GM23248 (cell line): ENCODE results near the gene RETREG1. TPM values are rescaled to one million over a fixed set of nuclear protein-coding genes. Genes with fewer than 3 reads are reported as not detected.

Experiments
- DNase-seq: peaks from one replicate; pipeline ENCODE4 v3.0.0-alpha.2; 2015
- H2AFZ ChIP-seq: fragments of 200-600 bp; sonication (generic); 2 replicates; pipeline ENCODE4 v1.6.1; 2016; ENCODE audit warnings: antibody characterized with exemption
- H3F3A ChIP-seq: fragments of 200-600 bp; sonication (generic); 2 replicates; pipeline ENCODE4 v1.6.1; 2016; ENCODE audit warnings: mild to moderate bottlenecking, antibody characterized with exemption, mixed run types; ENCODE audit not compliant: insufficient read depth
- H3K27ac ChIP-seq: fragments of 200-600 bp; sonication (generic); 2 replicates; pipeline ENCODE4 v1.5.1; 2016; ENCODE audit warnings: mild to moderate bottlenecking
- H3K27me3 ChIP-seq: fragments of 200-600 bp; sonication (generic); replicated peaks from 2 replicates; pipeline ENCODE4 v1.6.1; 2016; ENCODE audit warnings: mild to moderate bottlenecking; ENCODE audit not compliant: insufficient read depth
- H3K36me3 ChIP-seq: fragments of 200-600 bp; sonication (generic); 2 replicates; pipeline ENCODE4 v1.6.1; 2016; ENCODE audit warnings: low read depth, mild to moderate bottlenecking
- H3K4me1 ChIP-seq: fragments of 200-600 bp; sonication (generic); 2 replicates; pipeline ENCODE4 v1.6.1; 2016; ENCODE audit warnings: mild to moderate bottlenecking; ENCODE audit not compliant: insufficient read depth
- H3K4me2 ChIP-seq: fragments of 200-600 bp; sonication (generic); one replicate; pipeline ENCODE4 v1.6.1; 2016; ENCODE audit warnings: mild to moderate bottlenecking; ENCODE audit not compliant: unreplicated experiment
- H3K4me3 ChIP-seq: fragments of 200-600 bp; sonication (generic); 2 replicates; pipeline ENCODE4 v1.5.1; 2016; ENCODE audit warnings: mild to moderate bottlenecking
- H3K79me2 ChIP-seq: fragments of 200-600 bp; sonication (generic); 2 replicates; pipeline ENCODE4 v1.6.1; 2016; ENCODE audit warnings: mild to moderate bottlenecking; ENCODE audit not compliant: insufficient read depth
- H3K9ac ChIP-seq: fragments of 200-600 bp; sonication (generic); 2 replicates; pipeline ENCODE4 v1.6.1; 2016; ENCODE audit warnings: mild to moderate bottlenecking
- H3K9me2 ChIP-seq: fragments of 200-600 bp; sonication (generic); 2 replicates; pipeline ENCODE4 v1.6.1; 2016; ENCODE audit warnings: mixed run types, mild to moderate bottlenecking, moderate library complexity; ENCODE audit not compliant: insufficient read depth
- H3K9me3 ChIP-seq: fragments of 200-600 bp; sonication (generic); one replicate; pipeline ENCODE4 v1.6.1; 2017; ENCODE audit warnings: low read depth
- H4K20me1 ChIP-seq: fragments of 200-600 bp; sonication (generic); 2 replicates; pipeline ENCODE4 v1.6.0; 2016; ENCODE audit not compliant: insufficient read depth
- EZH2 ChIP-seq: fragments of 200-600 bp; sonication (generic); IDR thresholded peaks from 2 replicates; pipeline ENCODE4 v1.6.1; 2018; ENCODE audit warnings: antibody characterized with exemption, mild to moderate bottlenecking; ENCODE audit not compliant: insufficient read depth, poor library complexity, severe bottlenecking
- EZH2phosphoT487 ChIP-seq: fragments of 200-600 bp; sonication (generic); IDR thresholded peaks from 2 replicates; pipeline ENCODE4 v1.6.1; 2018; ENCODE audit warnings: antibody characterized with exemption, moderate library complexity, mild to moderate bottlenecking, low read depth; ENCODE audit not compliant: insufficient read depth
- whole genome bisulfite sequencing, 2 experiments: methylation state at CpG; one replicate each; pipeline ENCODE4 v1.1.6; 2015 to 2017; ENCODE audit warnings: low lambda C conversion rate in 2 of 2, low coverage in 1 of 2; ENCODE audit errors: missing lambda C conversion rate in 2 of 2; 5-methylcytosine and 5-hydroxymethylcytosine counted together
- in situ Hi-C: fragments of 300-500 bp; cut with MboI; formaldehyde crosslinking; loops from 2 replicates; pipeline ENCODE4 v1.15.0; 2020
- polyA plus RNA-seq: library from polyadenylated mRNA; unstranded; fragments of >200 nt; fragmentation: Nextera tagmentation; extraction: Ambion mirVana; gene quantifications from 2 replicates; pipeline ENCODE4 v1.2.1, GENCODE V29; 2016
- total RNA-seq: library from RNA; depleted of rRNA; stranded (reverse); fragments of >200 nt; shearing (Covaris generic); gene quantifications from 2 replicates; pipeline ENCODE4 v1.2.3, GENCODE V29; 2014; rRNA removed

Gene RETREG1
- total RNA-seq, result 0.22 and 5.1 TPM in 2 replicates
- polyA plus RNA-seq, result 0.93 and 1.1 TPM in 2 replicates

- Histone ChIP-seq H3K9me2 (no peaks in the 10 kb centered on the region), H3K9me3 (no peaks in the 10 kb centered on the region), H3K4me3 (peak within 1 kb of the TSS; percentile 71), H3K27me3 (peaks cover 63% of the 10 kb centered on the region), H3K79me2 (no peaks in the 10 kb centered on the region), H3K4me1 (no peaks in the 10 kb centered on the region), H3K9ac (peak within 1 kb of the TSS; percentile 24; the same call in 1 of the 2 replicates), H3K27ac (no peak within 1 kb of the TSS), H4K20me1 (no peaks in the 10 kb centered on the region), H2AFZ (peak within 1 kb of the TSS; percentile 54), H3F3A (peaks cover 4% of the 10 kb centered on the region; the same call in 1 of the 2 replicates), H3K36me3 (no peaks in the 10 kb centered on the region), H3K4me2 (peak within 1 kb of the TSS; percentile 67)
- TF ChIP-seq EZH2phosphoT487 (no peak), EZH2 (no peak)
- 1% methylated on average over 35 to 67 of the region's 86 CpGs for WGBS, 2 experiments
- in situ Hi-C loops, result no loop called here
- peak; percentile 51 for DNase-seq
These were observed at the start of gene RETREG1 for GRCh38 chr5:16616536-16617273. RETREG1 (minus strand) TSS chr5:16616997; CDS start chr5:16616971, 26 bp downstream.

GRCh38 chr5:16666130-16666882 lies 49.5 kb upstream of the RETREG1 start:
- Histone ChIP-seq H3K4me1 (no peaks in the 10 kb centered on the region), H2AFZ (no peak overlapping the region), H3K36me3 (peaks cover 40% of the 10 kb centered on the region), H3K9me3 (no peaks in the 10 kb centered on the region), H3F3A (peaks cover 66% of the 10 kb centered on the region), H3K79me2 (0 out of 2 replicates have a peak, but pooled peaks cover 4% of the 10 kb centered on the region), H3K27me3 (no peaks in the 10 kb centered on the region), H3K9me2 (no peaks in the 10 kb centered on the region), H3K27ac (no peak overlapping the region), H3K4me2 (no peak overlapping the region), H4K20me1 (no peaks in the 10 kb centered on the region), H3K9ac (no peak overlapping the region), H3K4me3 (no peak overlapping the region)
- in situ Hi-C loops, result no loop called here
- no peak for TF ChIP-seq EZH2
- no peak for TF ChIP-seq EZH2phosphoT487
- no peak for DNase-seq
- 93 to 94% methylated on average over 19 of the region's 19 CpGs for WGBS, 2 experiments

- no peaks in the 10 kb centered on the region for H4K20me1 ChIP-seq
- 0 out of 2 replicates have a peak, but pooled peaks cover 4% of the 10 kb centered on the region for H3K79me2 ChIP-seq
- peaks cover 36% of the 10 kb centered on the region for H3K36me3 ChIP-seq
- no peaks in the 10 kb centered on the region for H3K27me3 ChIP-seq
- H3K4me3 ChIP-seq, result no peak overlapping the region
- no peak overlapping the region for H3K9ac ChIP-seq
- in situ Hi-C loops, result no loop called here
- no peaks in the 10 kb centered on the region for H3K4me1 ChIP-seq
- no peaks in the 10 kb centered on the region for H3K9me3 ChIP-seq
- H2AFZ ChIP-seq, result no peak overlapping the region
- peaks cover 68% of the 10 kb centered on the region for H3F3A ChIP-seq
- H3K9me2 ChIP-seq, result no peaks in the 10 kb centered on the region
- no peak for TF ChIP-seq EZH2phosphoT487
- TF ChIP-seq EZH2, result no peak
- H3K27ac ChIP-seq, result no peak overlapping the region
- no peak for DNase-seq
- no peak overlapping the region for H3K4me2 ChIP-seq
- WGBS, 2 experiments, result 58 to 68% methylated on average over 3 of the region's 3 CpGs
These were observed 48.8 kb upstream of the RETREG1 start for GRCh38 chr5:16665601-16666000.

GRCh38 chr5:16664368-16664767 lies 47.6 kb upstream of the RETREG1 start:
- Histone ChIP-seq H3K36me3 (peaks cover 31% of the 10 kb centered on the region), H3K27me3 (no peaks in the 10 kb centered on the region), H3F3A (peaks cover 67% of the 10 kb centered on the region), H3K9ac (no peak overlapping the region), H3K4me3 (no peak overlapping the region), H3K4me2 (no peak overlapping the region), H4K20me1 (no peaks in the 10 kb centered on the region), H3K4me1 (no peaks in the 10 kb centered on the region), H2AFZ (no peak overlapping the region), H3K9me3 (no peaks in the 10 kb centered on the region), H3K9me2 (no peaks in the 10 kb centered on the region), H3K27ac (no peak overlapping the region), H3K79me2 (0 out of 2 replicates have a peak, but pooled peaks cover 4% of the 10 kb centered on the region)
- TF ChIP-seq EZH2phosphoT487 (no peak), EZH2 (no peak)
- in situ Hi-C loops, result no loop called here
- DNase-seq, result no peak
- 96 to 97% methylated on average over 5 of the region's 5 CpGs for WGBS, 2 experiments
